Right cardiac atrium (tissue), 5 donors: Measurements from ENCODE around the gene PLOD3. TPM values are rescaled to one million over a fixed set of nuclear protein-coding genes. Genes with fewer than 3 reads are reported as not detected.

Source experiments
- ATAC-seq, 2 donors: fragments of 200-7000 bp; cut with Tn5 transposase; one replicate each; pipeline versions ENCODE4 v1.8.0 to v1.9.1; 2020; ENCODE audit warnings: moderate library complexity in 2 of 2, mild to moderate bottlenecking in 1 of 2
- DNase-seq, 3 donors: peaks; one replicate each; pipeline ENCODE4 v3.0.0-alpha.2; 2020
- H3K27ac ChIP-seq: one replicate; pipeline ENCODE4 v1.5.1; 2013; ENCODE audit warnings: mild to moderate bottlenecking, low read length, control low read depth, moderate library complexity
- H3K27me3 ChIP-seq: one replicate; pipeline ENCODE4 v1.6.1; 2013; ENCODE audit not compliant: control insufficient read depth, insufficient read depth
- H3K4me1 ChIP-seq: one replicate; pipeline ENCODE4 v1.6.1; 2013; ENCODE audit warnings: low read length; ENCODE audit not compliant: control insufficient read depth, insufficient read depth
- H3K4me3 ChIP-seq: one replicate; pipeline ENCODE4 v1.5.1; 2013; ENCODE audit warnings: low read length, control low read depth
- H3K9me3 ChIP-seq: one replicate; pipeline ENCODE4 v1.6.1; 2013; ENCODE audit warnings: low read length; ENCODE audit not compliant: control insufficient read depth
- WGBS: extraction: QIAGEN DNeasy Blood & Tissue Kit; methylation state at CpG from one replicate; pipeline ENCODE4 v1.1.7; 2013; 5-methylcytosine and 5-hydroxymethylcytosine counted together
- intact Hi-C, 4 donors: fragments of 100-400 bp; cut with DNase I; formaldehyde crosslinking; loops; one replicate each; pipeline versions ENCODE4 v1.11.0 to v1.14.0; 2022 to 2023
- polyA plus RNA-seq: library from polyadenylated mRNA; stranded (reverse); fragments of 200-250 nt; gene quantifications from one replicate; pipeline ENCODE4 v1.2.3, GENCODE V29; 2013
- total RNA-seq, 4 donors: library from RNA; stranded (reverse); fragmentation: NEBNext Ultra II Directional; extraction: Animal tissue kit (Norgen Biotek cat#: 25700); gene quantifications; one replicate each; pipeline ENCODE4 v1.2.1, GENCODE V29; 2021
- donor health status: healthy with polysubstance abuse.
- donor health status: DM: no; HTN: yes; CAD: no.
- donor health status: DM: no; HTN: no; CAD: no.
- donor health status: DM: no; HTN: yes; CAD: no; lungs with severe emphysema.
- donor health status: DM: yes; HTN: yes; CAD: no.

PLOD3 gene
- total and polyA plus RNA-seq, 5 donors = 31.2 to 52.8 (median 41.7) TPM

GRCh38 chr7:101225650-101226049 lies 8.3 kb upstream of the PLOD3 start:
- no peaks in the 10 kb centered on the region for H3K4me1 ChIP-seq
- ATAC-seq (no peak), DNase-seq (no peak)
- no peaks in the 10 kb centered on the region for H3K9me3 ChIP-seq
- no peak overlapping the region for H3K4me3 ChIP-seq
- intact Hi-C loops = no loop called here
- H3K27me3 ChIP-seq = no peaks in the 10 kb centered on the region
- WGBS = 95% methylated on average over 6 of the region's 6 CpGs
- H3K27ac ChIP-seq = no peak overlapping the region

GRCh38 chr7:101223528-101223927 lies 6.1 kb upstream of the PLOD3 start:
- H3K9me3 ChIP-seq = no peaks in the 10 kb centered on the region
- H3K27me3 ChIP-seq = no peaks in the 10 kb centered on the region
- 96% methylated on average over 15 of the region's 15 CpGs for WGBS
- no peak overlapping the region for H3K27ac ChIP-seq
- peak in 1 of 2 donors; percentile 30 for ATAC-seq
- intact Hi-C loops = no loop called here
- DNase-seq = peak in 1 of 3 donors; percentile 45
- peaks cover 2% of the 10 kb centered on the region for H3K4me1 ChIP-seq
- H3K4me3 ChIP-seq = no peak overlapping the region

- peak in 1 of 3 donors; percentile 51 for DNase-seq
- intact Hi-C loops = no loop called here
- no peak overlapping the region for H3K27ac ChIP-seq
- no peaks in the 10 kb centered on the region for H3K27me3 ChIP-seq
- ATAC-seq = no peak
- 82% methylated on average over 27 of the region's 27 CpGs for WGBS
- no peak overlapping the region for H3K4me3 ChIP-seq
- H3K4me1 ChIP-seq = peaks cover 2% of the 10 kb centered on the region
- H3K9me3 ChIP-seq = no peaks in the 10 kb centered on the region
These were observed 5.0 kb upstream of the PLOD3 start for GRCh38 chr7:101222275-101222830.

- H3K9me3 ChIP-seq = no peaks in the 10 kb centered on the region
- H3K4me3 ChIP-seq = no peak overlapping the region
- 78% methylated on average over 5 of the region's 5 CpGs for WGBS
- no peak overlapping the region for H3K27ac ChIP-seq
- no peak for ATAC-seq
- DNase-seq = no peak
- peaks cover 2% of the 10 kb centered on the region for H3K4me1 ChIP-seq
- H3K27me3 ChIP-seq = no peaks in the 10 kb centered on the region
- intact Hi-C loops = no loop called here
These were observed 2.9 kb upstream of the PLOD3 start for GRCh38 chr7:101220295-101220694.

- intact Hi-C loops = loop anchor here in 1 of 4 donors (5.0 kb wide), 1 partner anchor 34 kb away; no protein-coding TSS in a partner anchor
- Histone ChIP-seq H3K27ac (peak overlapping the region; percentile 48), H3K4me1 (peaks cover 2% of the 10 kb centered on the region)
These were observed 1.1 kb upstream of the PLOD3 start for GRCh38 chr7:101218236-101219125.

GRCh38 chr7:101216860-101217387 lies 457 bp downstream of the PLOD3 start:
- H3K9me3 ChIP-seq = no peaks in the 10 kb centered on the region
- H3K4me1 ChIP-seq = peaks cover 2% of the 10 kb centered on the region
- under 1% methylated on average over 34 of the region's 34 CpGs for WGBS
- peak; percentile 1 to 7 for ATAC-seq
- H3K27me3 ChIP-seq = no peaks in the 10 kb centered on the region
- intact Hi-C loops = loop anchor here in 1 of 4 donors (5.0 kb wide), 1 partner anchor 35 kb away; no protein-coding TSS in a partner anchor
- H3K27ac ChIP-seq = peak overlapping the region; percentile 26
- peak in 2 of 3 donors; percentile 39 to 68 for DNase-seq
- peak overlapping the region; percentile 76 for H3K4me3 ChIP-seq

More at GRCh38 chr7:101218236-101219125, 1.1 kb upstream of the PLOD3 start:
- Histone ChIP-seq H3K27me3 (no peaks in the 10 kb centered on the region), H3K4me3 (peak overlapping the region; percentile 76), H3K9me3 (no peaks in the 10 kb centered on the region)
- peak in 1 of 3 donors; percentile 34 for DNase-seq
- no peak for ATAC-seq
- WGBS = 9% methylated on average over 26 of the region's 26 CpGs

- 58% methylated on average over 31 of the region's 31 CpGs for WGBS
- DNase-seq = peak in 2 of 3 donors; percentile 44 to 69
These were observed 1.2 kb downstream of the PLOD3 start for GRCh38 chr7:101216001-101216859.

GRCh38 chr7:101212014-101212413 lies 5.4 kb downstream of the PLOD3 start:
- WGBS = 90% methylated on average over 8 of the region's 8 CpGs

More at GRCh38 chr7:101216001-101216859, 1.2 kb downstream of the PLOD3 start:
- no peaks in the 10 kb centered on the region for H3K9me3 ChIP-seq
- peaks cover 2% of the 10 kb centered on the region for H3K4me1 ChIP-seq
- intact Hi-C loops = loop anchor here in 1 of 4 donors (5.0 kb wide), 1 partner anchor 36 kb away; no protein-coding TSS in a partner anchor
- peak overlapping the region; percentile 76 for H3K4me3 ChIP-seq
- H3K27me3 ChIP-seq = no peaks in the 10 kb centered on the region
- ATAC-seq = no peak
- H3K27ac ChIP-seq = no peak overlapping the region

GRCh38 chr7:101211501-101211900 lies 5.9 kb downstream of the PLOD3 start:
- intact Hi-C loops = no loop called here
- no peak overlapping the region for H3K27ac ChIP-seq
- H3K4me3 ChIP-seq = no peak overlapping the region
- no peaks in the 10 kb centered on the region for H3K27me3 ChIP-seq
- ATAC-seq (no peak), DNase-seq (peak in 1 of 3 donors; percentile 54)
- 97% methylated on average over 24 of the region's 24 CpGs for WGBS
- H3K4me1 ChIP-seq = no peaks in the 10 kb centered on the region
- H3K9me3 ChIP-seq = no peaks in the 10 kb centered on the region

More at GRCh38 chr7:101212014-101212413, 5.4 kb downstream of the PLOD3 start:
- DNase-seq (peak in 1 of 3 donors; percentile 24), ATAC-seq (no peak)
- Histone ChIP-seq H3K4me3 (no peak overlapping the region), H3K4me1 (no peaks in the 10 kb centered on the region), H3K27me3 (no peaks in the 10 kb centered on the region), H3K9me3 (no peaks in the 10 kb centered on the region), H3K27ac (no peak overlapping the region)
- intact Hi-C loops = no loop called here

GRCh38 chr7:101210143-101210542 lies 7.2 kb downstream of the PLOD3 start:
- H3K9me3 ChIP-seq = no peaks in the 10 kb centered on the region
- H3K27ac ChIP-seq = no peak overlapping the region
- ATAC-seq (no peak), DNase-seq (peak in 1 of 3 donors; percentile 33)
- 92% methylated on average over 19 of the region's 19 CpGs for WGBS
- intact Hi-C loops = no loop called here
- H3K4me3 ChIP-seq = no peak overlapping the region
- no peaks in the 10 kb centered on the region for H3K27me3 ChIP-seq
- no peaks in the 10 kb centered on the region for H3K4me1 ChIP-seq
